Myocyte (in vitro differentiated cells): ENCODE measurements around the gene KIF14. TPM values are rescaled to one million over a fixed set of nuclear protein-coding genes. Genes with fewer than 3 reads are reported as not detected.
"Not testable (repeated sequence)": the region's sequence is repeated elsewhere in the genome, so short reads cannot be mapped to it uniquely, and the experiment has no call there.

Experiments
- DNase-seq: peaks from one replicate; pipeline ENCODE4 v3.0.0-alpha.2; 2012; ENCODE audit warnings: low read depth
- total RNA-seq: library from RNA; depleted of rRNA; stranded (reverse); fragments of >200 nt; gene quantifications from 2 replicates; pipeline ENCODE4 v1.2.3, GENCODE V29; 2014

The KIF14 gene
- total RNA-seq, 1 donor from 2014 or later = 0.19 TPM

DNA sequence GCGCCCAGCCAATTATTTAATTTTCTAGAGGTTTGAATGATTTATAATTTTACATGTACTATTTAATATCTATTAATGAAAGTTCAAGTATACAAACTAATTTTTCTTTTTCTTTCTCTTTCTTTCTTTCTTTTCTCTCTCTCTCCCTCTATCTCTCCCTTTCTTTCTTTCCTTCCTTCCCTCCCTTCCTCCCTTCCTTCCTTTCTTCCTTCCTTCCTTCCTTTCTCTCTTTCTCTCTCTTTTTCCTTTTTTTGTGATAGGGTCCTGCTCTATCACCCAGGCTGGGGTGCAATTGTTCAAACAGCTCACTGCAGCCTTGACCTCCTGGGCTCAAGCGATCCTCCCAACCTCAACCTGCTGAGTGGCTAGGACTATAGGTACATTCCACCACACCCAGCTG, 16.1 kb upstream of the KIF14 start:
- no peak for DNase-seq

DNA sequence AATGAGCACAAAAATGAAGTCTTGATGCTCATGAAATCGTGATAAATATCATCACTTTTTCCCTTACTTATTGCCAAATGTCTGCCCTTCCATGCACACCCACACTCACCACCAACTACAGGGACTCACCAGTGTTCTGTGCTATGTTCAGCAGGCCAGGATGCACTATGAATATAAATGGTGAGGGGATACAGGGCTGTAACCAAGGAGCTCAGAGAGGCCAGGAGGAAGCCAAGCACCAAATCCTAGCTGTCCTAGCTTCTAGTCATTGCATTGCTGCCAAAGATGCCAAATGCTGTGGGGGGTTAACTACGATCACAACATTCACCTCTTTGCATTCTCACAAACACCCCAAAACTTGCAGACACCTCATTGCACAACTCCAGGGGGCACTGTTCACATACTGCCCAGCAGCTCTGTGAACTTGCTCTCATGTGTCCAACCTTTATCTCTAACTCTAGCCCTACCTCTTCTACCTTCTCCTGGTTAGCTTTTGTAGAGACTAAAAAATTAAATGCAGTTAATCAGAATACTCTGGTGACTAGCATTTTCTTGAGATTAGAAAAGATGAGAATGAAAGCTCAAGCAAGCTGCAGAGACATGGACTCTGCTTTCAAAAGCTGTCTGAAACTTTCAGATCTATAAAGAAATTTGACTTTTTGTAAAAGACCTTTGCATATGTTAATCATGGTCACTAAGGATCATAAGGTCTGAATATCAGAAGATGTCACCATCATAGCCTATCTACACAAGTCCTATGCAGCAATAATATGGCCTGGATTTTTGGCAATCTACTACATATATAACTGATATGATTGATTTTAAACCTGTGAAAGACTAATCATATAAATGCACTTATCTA, 13.9 kb upstream of the KIF14 start:
- DNase-seq = no peak

DNA sequence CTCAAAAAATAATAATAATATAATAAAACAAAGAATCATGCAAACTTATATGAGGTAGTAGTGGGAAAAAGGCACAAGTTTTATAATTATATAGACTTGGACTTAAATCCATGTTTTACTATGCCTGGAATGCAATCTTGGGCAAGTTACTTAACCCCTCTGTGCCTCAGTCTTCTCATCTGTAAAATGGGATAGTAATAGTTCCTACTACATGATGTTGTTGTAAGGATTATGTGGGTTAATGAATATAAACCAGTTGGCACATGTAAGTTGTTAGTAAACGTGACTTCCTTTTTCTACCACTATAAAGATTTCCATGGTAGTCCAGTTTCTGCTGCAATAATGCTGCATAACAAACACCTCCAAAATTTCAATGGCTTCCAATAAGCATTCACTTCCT, 10.8 kb upstream of the KIF14 start:
- DNase-seq = no peak

GRCh38 chr1:200630515-200630899, 10.0 kb upstream of the KIF14 start:
- DNase-seq = not testable (repeated sequence)

- no peak for DNase-seq
These were observed 9.4 kb upstream of the KIF14 start for GRCh38 chr1:200629876-200630514.

DNA sequence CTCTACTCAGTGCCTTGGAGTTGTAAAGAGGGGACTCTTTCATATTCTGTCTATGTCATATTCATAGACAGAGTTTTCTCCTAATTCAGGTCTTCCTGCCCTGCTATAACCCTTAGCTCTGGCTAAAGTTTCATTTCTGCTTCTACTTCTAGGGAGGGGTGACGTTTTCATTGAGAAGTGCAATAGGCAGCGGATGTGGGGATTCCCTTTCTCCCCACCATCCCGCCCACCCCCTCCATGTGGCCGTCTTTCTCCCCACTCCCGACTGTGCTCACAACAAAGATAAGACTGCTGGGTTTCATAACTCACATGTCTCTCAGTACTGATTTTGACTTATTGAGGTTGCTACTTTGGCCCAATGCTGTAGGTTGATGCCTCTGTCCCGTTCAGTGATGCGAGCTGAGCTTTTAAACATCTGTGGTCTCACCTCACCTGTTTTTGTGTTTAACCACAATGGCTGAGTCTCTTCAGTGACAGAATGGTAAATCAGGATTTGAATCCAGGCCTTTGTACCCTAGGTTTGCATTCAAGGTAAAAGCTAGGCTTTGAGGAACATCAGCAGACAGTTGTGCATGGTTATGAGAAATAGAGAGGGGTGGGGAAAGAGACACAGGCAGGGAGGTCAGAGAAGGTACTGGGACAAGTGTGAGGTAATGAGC, 7.8 kb upstream of the KIF14 start:
- DNase-seq = no peak

DNA sequence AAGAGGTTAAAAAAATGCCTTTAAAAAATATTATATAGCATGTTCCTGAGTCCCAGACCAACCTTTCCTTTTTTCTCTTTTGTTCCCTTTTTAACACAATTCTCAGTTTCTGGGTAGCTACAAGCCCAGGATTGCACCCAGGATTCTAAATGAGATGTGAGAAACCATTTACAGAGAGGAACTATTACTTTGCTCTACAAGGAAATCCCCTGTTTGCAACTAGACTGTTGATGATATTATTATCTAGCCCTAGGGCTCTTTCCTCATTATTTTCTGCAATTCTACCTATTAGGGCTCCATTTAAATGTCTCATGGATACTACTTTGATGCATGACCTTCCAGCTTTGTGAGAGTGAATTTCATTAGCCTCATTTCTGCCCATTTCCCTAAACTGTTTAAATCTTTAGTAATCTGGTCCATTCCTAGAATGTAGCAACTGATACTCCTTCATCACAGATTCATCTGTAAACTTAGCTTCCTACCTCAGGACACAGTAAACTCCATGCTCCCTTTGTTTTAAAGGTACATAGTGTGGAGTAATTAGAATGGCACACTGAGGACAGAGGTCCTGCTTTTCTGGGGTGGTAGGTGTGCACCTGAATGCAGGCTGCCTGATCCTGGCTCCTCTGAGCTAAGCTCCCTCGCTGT, 7.1 kb upstream of the KIF14 start:
- no peak for DNase-seq

DNA sequence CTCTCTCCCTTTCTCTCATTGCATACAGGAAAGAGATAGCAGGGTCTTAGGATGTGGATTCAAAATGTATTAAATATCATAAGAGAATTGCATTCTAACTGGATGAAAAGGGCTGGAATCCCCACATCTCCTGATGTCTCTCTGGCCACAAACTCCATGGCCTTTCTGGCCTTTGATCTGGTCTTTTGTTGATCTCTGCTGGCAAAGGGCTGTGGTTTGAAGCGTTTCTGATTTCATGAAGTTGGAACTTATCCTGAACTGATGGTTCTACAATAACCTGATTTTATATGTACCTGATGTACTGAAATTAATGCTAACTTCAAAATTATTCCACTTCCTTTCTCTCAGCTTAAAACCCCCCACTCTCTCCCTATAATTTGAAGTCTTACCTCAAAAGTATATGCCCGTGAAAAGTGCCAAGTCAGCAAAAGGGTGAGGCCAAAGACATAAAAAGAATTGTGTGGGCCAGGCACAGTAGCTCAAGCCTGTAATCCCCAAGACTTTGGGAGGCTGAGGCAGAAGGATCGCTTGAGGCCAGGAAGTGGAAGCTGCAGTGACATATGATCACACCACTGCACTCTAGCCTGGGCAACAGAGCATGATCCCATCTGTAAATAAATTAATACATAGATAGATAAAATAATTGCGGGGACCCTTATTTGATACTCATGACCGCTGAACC, 6.4 kb upstream of the KIF14 start:
- DNase-seq = no peak

- DNase-seq = peak; percentile 23
These were observed 4.9 kb upstream of the KIF14 start for GRCh38 chr1:200625381-200625824.

GRCh38 chr1:200624679-200625335, 4.3 kb upstream of the KIF14 start:
- DNase-seq = peak; percentile 16

- DNase-seq = no peak
These were observed 668 bp downstream of the KIF14 start for GRCh38 chr1:200619894-200620272.

DNA sequence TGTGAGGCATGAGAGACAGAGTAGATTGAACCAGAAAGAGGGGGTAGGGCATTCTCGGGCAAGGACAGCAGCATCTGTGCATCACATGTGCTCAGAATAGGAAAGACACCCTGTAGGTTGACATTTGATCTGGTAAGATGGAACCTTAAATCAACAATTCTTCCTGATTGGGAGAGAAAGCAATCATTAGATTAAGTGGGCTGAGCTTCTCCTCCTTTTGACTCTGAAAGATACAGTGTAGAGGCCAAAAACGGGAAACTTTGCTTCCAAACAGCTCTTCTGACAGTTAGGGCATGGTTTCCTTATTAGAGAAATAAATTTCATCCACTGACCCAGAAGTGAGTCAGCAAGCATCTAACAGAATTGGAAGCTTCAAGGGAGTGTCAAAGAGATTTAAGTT, 9.7 kb downstream of the KIF14 start:
- peak; percentile 70 for DNase-seq

DNA sequence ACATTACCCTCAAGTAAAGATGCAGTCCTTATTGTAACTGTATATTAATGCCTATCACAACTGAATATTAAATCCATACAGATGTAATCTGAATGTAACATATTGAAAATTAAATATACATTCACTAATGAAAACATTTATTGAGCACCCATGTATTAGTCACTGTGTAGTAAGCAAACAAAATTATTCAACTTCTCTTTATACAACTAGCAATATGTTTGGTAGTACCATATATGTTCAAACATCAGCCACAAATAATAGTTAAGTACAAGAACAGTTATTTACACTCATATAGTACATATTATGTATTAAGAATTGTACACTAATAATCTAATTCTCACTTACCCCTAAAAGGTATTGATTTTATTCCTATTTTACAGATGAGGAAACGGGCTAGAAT, 17.9 kb downstream of the KIF14 start:
- DNase-seq = no peak

DNA sequence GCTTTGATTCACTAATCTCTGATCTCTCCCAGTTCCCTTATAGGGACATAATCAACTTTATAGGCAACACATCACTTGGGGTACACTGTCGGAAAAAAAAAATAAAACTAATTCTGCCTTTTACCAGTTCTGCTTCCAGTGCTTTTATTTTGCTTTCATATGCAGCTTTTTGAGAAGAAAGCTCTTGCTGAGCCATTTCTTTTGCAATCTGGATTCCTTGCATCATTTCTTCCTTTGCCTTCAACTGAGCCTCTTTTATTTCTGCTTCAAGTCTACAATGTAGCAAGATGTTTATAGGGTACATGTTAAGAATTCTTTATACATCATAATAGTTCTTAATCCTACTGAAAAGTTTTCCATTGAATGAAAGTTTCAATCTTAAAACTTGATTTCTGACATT, 30.6 kb downstream of the KIF14 start:
- no peak for DNase-seq

- no peak for DNase-seq
These were observed 31.9 kb downstream of the KIF14 start for GRCh38 chr1:200588698-200589097.

GRCh38 chr1:200564319-200564718, 56.2 kb downstream of the KIF14 start:
- no peak for DNase-seq

- no peak for DNase-seq
These were observed 58.7 kb downstream of the KIF14 start for GRCh38 chr1:200561856-200562214.

- peak; percentile 67 for DNase-seq
These were observed 61.6 kb downstream of the KIF14 start for GRCh38 chr1:200558866-200559459.

DNA sequence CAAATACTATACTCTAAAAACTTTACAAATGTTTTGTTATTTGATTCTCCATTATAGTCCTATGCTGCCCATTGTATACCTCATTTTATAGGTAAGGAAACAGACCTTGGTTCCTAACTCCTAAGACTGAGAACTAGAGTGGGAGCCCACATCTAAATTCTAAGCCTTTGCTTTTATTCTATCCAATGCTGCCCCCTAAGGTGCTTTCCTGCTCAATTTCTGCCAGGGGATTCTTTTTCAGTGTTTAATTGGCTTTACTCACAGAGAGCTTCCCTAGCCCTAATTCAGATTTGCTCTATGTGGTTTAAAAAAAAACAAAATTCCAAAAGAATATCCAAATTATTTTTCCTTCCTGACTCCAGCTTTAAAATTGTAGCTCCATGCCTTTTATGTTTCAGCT, 64.5 kb downstream of the KIF14 start:
- DNase-seq = peak; percentile 5

GRCh38 chr1:200552737-200553136, 67.8 kb downstream of the KIF14 start:
- not testable (repeated sequence) for DNase-seq
